ENCODE data around the gene ST6GALNAC5.

The ST6GALNAC5 gene

DNA sequence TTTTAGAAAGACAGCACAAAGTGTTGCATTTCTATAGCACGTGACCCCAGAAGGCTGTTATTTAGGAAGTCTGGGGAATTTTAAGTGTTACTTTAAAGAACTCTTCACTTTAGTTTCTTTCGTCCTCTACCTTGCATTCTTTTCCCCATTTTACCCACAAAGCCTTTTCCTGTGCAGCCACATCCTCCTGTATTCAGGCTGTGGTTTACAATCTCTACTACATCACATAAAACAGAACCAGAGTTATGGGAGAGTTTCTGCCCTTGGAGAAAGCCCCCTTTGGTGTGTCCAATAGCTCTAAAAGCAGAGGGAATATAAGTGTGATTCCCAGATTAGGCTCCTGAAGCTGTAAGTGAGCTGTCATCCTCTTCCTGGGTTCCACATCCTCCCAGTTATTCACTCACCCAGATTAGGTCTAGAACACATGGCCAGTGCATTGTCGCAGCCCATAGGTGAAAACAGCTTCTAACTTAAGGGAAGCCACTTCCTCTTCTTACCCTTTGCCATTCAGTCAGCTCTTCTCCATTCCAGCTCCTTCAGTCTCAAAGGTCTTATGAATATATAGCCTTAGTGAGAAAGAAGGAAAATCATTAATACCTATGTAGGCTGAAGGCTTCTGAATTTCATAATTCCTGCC lies 180.8 kb downstream of the ST6GALNAC5 start:
- DNase-seq (ENCODE audit: low read depth in 2 of 2), result no peak

DNA sequence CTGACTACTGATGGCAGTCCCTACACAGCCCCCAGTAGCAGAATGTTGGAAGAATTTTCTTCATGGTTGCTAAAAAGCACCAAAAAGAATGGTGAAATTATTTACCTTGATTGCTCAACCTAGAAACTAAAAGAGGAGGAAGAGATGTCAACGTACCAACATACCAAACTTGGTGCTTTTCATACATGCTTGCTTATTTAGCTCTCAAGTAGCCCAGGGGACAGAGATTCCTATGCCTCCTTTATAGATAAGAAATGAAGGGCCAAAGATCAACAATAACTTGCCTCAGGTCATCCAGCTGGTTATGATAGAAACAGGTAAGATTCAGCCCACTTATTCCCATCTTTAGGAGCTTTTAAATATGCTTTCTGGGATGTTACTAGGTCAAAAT lies 181.3 kb downstream of the ST6GALNAC5 start:
- DNase-seq (ENCODE audit: low read depth in 2 of 2), result no peak

DNA sequence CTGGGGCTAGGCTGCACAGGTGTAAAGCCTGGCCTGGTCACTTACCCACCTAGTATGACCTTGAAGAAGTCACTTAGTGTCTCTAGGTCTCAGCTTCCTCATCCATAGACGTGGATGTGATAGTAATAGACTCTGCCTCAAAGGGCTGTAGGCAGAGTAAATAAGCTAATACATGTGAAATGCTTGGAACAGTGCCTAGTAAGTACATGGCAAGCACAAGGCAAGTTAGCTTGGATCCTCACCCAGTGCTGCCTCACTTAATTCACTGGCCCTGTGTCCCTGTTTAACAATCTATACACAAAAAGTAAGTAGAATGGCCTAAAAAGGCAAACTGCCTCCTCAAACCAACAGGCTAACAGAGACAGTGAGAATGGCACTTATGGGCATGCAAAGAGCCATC lies 184.1 kb downstream of the ST6GALNAC5 start:
- no peak for DNase-seq (ENCODE audit: low read depth in 2 of 2)

DNA sequence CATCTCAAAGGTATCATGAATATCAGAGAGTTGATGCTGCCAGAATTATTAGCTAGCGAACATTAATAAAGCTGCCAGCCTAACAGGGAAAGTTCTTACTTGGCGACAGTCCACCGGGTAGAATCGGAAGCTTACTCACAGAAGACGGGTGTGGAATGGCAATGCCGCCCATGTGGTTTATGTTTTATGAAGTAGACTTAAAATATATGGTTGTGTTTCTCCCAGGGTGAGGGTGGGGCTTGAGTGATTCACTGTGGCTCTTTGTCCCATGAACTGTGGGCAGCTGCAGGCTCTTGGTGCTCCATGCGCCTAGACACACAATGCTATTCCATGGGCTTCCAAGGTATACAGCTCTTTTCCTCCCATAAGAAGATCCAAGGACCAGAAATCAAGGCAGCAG lies 189.2 kb downstream of the ST6GALNAC5 start:
- DNase-seq (ENCODE audit: low read depth in 2 of 2), result no peak

DNA sequence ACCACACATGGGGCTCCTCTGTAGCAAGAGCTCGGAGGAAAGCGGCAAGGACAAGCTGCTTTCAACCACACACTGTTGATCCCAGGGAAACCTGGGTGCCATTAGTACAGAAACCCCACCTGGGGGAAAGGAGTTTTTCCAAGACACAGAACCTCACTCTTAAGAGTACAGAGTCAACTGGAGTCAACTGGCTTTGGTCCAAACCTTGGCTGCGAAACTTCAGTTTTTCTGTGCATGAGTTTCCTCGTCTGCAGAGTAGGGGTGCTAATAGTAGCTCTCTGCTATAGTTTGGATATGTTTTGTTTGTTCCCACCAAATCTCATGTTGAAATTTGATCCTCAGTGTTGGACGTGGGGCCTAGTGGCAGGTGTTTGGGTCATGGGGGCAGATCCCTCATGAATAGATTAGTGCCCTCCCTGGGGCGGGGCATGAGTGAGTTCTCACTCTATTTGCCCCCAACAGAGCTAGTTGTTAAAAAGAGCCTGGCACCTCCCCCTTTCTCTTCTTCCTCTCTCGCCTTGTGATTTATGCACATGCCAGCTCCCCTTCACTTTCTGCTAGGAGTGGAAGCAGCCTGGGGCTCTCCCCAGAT lies 190.8 kb downstream of the ST6GALNAC5 start:
- DNase-seq (ENCODE audit: low read depth in 2 of 2), result no peak

DNA sequence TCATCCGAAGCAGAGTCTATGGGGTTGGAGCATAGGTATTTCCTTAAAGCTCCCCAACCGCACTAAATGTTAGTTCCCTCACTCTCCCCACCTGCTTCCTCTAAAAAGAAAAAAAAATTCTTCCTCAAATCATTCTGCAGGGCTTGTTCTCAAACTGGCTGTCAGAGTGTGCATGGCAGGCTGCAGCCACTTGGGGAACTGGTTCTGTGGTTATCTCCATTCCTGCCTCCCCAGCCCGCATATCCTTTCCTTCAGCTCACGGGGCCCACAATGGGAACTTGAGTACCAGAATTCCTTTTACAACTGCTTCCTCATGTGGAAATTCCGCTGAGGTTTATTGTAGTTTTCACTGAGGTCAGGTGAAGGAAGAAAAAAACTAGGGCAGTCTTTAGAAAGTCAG lies 192.7 kb downstream of the ST6GALNAC5 start:
- no peak for DNase-seq (ENCODE audit: low read depth in 2 of 2)

DNA sequence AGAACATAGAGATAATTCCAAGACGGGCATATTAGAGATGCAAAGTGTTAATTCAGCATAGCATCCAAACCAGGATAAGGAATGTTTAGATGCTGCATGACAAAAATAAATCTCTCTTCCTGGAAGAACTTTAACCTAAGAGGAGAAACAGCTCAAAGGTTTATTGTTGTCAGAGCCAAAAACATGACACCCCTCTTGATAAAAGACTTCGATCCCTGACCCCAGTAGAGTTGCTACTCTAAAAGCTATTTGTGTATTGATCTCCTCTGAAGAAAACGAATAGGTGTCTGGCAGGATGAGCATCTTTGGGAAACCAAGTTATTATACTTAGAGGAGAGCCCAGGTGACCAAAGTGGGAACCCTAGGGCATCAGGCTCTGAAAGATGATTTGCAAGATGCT lies 193.9 kb downstream of the ST6GALNAC5 start:
- DNase-seq (ENCODE audit: low read depth in 2 of 2), result no peak

DNA sequence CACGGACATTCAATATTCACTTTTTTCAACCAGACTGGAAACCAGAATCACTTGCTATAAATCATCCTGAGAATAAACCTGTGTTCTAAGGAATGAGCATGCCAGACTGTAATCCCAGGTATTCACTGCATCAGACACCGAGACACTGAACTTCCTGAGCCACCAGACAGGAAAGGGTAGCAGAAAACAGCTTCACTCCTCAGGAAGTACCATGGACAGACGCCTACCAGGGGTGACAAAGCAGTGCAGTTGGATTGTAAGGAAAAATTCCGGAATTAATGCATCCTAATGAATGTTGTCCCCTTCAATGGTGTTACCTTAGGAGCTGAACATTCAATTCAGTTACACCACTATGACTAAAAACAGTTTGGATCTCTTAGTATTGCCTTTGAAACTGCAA lies 195.8 kb downstream of the ST6GALNAC5 start:
- no peak for DNase-seq (ENCODE audit: low read depth in 2 of 2)

DNA sequence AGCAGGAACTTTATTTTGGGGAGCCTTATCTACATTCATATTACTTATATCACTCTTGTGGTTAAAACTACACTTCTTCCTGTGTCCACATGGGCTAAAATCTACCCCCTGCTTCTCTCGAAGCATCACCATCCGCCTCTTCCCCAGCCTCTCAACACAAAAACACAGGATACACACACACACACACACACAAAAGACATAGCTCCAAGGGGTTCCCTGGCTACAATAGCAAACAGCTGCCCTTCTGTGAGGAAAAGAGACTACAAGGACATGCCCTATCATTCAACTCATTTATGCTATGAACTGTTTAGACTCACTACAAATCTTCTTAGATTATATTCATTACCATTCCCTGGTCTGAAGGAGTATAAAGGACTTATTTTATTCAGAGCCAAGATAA lies 197.0 kb downstream of the ST6GALNAC5 start:
- no peak for DNase-seq (ENCODE audit: low read depth in 2 of 2)

DNA sequence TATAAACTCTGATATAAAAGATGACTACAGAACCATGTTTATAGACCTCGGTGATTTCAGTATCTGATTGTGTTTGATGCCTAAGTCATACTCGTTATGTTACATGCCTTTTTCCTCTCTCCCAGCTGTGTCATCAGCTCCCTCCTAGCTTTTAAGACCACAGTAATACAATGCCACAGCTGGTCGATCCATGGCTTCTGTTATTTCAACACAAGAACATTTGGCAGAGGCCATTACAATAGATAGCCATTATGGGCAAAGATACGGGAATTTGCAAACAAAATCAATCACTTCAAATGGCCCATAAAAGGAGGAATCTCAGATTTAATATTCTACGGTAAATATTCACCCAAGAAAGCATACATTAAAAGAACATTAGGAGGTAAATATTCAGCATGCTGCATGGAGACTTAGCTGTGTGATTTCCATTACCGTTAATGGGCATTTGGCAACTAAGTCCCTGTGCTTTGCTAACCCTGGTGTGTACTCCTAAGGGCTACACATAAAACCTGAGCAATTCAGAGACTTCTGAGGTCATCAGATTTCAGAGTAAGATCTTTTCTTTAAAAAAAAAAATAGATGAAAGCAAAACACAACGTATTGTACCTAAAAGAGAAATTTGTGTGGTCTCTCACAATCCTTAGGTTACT lies 198.5 kb downstream of the ST6GALNAC5 start:
- DNase-seq (ENCODE audit: low read depth in 2 of 2), result no peak

DNA sequence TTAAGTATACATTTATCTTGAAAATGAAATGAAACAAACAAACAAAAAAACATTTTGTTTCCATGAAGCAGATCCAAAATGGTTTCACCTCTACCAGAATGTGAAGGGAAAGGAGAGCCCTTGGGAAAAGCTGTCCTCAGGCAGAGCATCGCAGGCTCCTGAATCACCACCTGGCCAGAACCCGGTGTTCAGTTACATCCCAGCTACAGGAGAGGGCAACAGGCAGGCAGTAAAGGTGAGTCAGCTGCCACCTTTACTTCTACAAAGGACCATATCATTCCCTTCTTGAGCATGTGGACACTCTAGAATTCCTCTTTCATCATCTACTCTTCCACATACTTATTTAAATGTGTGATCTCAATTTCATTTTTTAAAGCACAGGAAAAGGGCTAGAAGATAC lies 200.7 kb downstream of the ST6GALNAC5 start:
- DNase-seq (ENCODE audit: low read depth in 2 of 2), result no peak

DNA sequence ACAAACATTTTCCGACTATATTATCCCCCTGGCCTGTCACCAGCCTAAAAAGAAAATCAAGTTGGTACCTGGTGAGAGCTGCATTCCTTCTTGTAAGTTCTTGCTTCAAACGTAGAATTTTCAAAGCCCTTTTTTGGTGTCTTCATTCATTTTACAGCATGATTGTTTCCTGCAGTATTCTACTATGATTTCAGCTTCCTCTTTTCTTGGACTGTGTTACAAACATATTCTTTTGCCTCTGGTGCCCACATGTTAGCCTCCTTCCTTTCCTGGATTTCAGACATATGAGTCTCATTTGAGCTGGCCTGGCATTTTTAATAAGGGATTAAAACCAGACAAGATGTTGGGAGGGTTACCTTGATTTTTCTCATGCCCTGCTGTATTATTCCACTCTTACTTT lies 209.5 kb downstream of the ST6GALNAC5 start:
- DNase-seq (ENCODE audit: low read depth in 2 of 2), result no peak

DNA sequence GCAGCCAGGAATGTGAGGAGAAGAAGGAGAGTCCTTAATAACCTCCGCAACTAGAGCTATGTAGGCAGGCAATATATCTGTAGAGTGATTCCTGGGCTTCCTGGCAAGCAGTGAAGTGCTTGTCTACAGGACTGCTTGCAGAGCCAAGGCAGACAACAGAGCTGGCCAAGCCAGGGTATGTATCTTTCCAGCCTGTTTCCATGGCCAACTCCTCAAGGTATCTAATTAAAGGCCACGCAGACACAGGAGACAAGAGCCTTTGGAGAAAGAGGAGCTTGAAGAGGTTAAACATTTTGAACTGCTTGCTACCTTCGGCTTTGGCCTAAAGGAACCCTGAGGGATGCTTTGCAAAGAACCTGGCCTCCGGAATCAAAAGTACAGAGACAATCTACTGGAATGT lies 214.6 kb downstream of the ST6GALNAC5 start:
- DNase-seq (ENCODE audit: low read depth in 2 of 2), result no peak

DNA sequence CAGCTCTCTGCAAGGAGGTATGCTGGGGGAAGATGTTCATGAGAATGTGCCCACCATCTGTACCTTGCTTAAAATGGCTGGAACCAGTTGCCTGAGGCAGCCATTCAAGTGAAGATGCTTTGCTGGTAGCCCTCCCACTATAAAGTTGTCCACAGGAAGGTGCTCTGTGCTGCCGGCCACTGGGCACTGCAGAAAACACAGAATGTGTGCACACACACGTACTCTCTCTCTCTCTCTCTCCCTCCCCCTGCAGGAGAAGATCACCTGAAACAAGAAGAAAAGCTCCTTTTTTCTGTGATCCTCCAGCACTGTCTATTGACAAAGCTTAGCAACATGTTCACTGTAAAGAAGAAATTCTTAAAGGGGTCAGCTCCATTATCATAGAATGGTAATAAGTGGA lies 217.2 kb downstream of the ST6GALNAC5 start:
- DNase-seq (ENCODE audit: low read depth in 2 of 2), result no peak

DNA sequence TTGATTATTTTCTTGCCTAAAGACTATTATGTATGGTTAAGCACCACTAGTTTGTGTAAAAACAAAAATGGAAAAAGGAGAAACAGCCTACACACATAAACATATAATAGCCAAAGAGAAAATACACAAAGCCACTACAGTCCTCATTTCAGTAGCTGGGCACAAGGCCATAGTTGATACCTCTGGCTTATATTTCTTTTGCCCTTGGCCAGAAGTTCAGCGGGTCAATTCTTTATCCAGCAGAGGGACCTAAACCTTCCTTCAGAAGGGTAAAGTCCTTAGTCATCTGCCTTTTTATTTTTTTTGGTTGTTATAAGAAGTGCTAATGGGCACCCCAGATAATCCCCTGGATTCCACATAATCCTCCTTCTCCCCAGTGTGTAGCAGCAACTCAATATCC lies 217.8 kb downstream of the ST6GALNAC5 start:
- DNase-seq (ENCODE audit: low read depth in 2 of 2), result no peak

DNA sequence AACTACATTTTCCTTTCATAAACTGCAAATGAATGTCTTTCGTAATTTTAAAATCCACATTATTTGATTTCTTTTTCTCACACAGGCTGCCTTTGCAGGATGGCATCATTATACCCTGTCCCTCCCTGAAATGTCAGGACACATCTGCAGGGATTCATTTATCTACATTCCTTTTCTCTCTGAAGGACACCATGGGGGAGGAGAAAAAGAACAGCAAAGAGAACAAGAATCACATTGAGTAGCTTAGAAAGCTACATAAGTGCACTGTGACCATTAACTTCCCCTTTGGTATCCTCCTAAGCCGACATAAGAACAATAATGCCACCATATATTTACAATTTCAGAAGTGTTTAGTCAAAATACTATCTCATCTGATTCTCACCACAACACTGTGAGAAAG lies 222.5 kb downstream of the ST6GALNAC5 start:
- no peak for DNase-seq (ENCODE audit: low read depth in 2 of 2)

DNA sequence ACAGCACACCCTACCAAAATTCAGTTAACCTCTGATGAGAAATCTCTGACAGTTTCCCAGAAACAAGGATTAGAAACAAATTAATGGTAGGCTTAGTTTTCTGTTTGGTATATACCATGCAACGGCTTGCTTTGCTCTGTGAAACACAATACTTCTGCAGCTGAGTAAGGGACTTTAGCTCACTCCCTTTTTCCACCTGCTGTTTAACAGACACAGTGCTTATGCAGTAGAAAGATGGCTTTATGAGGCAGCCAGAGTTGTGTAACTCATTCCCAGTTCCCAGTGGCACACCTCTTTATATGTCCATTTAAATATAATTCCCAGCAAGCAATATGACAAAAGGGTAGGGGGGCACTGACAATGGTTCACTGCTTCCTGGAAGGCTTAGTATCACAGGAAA lies 228.0 kb downstream of the ST6GALNAC5 start:
- no peak for DNase-seq (ENCODE audit: low read depth in 2 of 2)

DNA sequence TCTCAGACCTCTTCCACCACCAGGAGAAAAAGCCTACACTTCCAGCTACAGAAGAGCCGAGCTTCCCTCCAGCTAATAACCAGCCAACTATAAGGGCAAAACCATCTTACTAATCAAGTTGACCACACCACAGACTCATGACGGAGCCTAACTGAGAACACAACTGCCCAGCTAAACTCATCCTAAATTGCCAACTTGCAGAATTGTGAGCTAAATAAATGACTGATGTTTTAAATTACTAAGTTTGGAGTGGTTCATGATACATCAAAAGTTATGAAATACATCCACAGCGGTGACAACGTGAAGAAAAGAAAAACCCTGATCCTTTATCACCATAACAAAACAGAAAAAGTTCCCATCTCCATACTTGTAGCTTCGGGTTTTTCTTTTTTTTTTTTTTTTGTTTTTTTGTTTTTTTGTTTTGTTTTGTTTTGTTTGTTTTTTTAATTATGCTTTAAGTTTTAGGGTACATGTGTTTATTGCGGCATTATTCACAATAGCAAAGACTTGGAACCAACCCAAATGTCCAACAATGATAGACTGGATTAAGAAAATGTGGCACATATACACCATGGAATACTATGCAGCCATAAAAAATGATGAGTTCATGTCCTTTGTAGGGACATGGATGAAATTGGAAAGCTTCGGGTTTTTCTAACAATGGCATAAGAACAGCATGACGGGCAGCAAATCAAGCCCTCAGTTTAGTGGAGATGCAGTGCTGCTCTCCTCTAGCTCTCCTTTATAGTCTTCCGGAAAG lies 229.4 kb downstream of the ST6GALNAC5 start:
- no peak for DNase-seq (ENCODE audit: low read depth in 2 of 2)

DNA sequence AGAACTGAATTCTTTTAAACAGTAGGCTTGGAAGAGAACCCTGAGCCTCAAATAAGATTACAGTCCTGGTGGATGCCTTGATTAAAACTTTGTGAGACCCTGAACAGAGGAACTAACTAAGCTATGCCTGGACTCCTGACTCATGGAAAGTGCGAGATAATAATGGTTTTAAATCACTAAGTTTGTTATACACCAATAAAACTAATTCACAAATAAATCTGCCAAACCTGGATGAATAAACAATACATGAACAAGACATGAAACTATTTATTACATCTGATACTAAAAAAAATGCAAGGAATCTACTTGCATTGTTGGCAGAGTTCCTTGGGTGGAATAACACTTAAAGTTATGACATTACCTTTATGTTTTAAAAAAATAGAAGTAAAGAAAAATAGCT lies 233.6 kb downstream of the ST6GALNAC5 start:
- no peak for DNase-seq (ENCODE audit: low read depth in 2 of 2)

DNA sequence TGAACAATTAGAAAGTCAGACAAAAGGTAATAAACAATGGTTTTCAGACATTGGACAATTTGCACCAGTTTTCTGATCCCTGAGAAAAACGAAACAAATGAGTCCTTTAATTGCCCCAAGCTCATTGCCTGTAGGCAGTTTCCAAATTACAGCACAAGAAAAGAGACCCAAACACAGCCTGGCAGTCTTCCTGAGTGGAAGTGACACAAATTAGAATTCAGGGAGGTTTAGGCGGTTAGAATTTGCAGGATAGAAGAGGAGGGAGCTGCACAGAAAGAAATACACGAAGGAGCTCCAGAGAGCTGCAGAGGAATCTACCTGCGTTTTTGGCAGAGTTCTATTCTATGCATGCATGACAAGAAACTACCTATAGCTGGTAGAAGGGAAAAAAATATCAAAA lies 236.2 kb downstream of the ST6GALNAC5 start:
- no peak for DNase-seq (ENCODE audit: low read depth in 2 of 2)

DNA sequence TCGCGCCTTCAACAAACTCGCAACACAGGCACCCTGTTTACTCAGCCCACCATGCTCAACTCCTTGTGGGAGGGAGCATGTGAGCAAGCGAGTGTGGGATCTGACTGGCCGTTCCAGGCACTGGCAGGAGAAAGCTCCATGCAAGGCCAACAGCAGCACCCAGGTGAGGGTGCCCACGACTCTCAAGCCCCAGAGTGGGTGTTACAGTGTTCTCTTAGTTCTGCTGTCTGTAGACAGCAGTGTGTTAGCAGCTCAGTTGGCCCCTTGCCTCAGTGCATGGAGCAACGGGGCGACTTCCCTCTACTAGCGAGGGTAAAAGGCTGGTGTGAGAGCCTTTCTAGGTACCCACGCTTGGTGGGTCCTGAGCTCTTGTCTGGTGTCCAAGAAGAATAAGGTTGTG lies 237.4 kb downstream of the ST6GALNAC5 start:
- no peak for DNase-seq (ENCODE audit: low read depth in 2 of 2)

All from stimulated activated CD4-positive, alpha-beta T cell treated with anti-CD3 and anti-CD28 coated beads, Interleukin-1b, Interleukin-23, amount 100 ng/mL, for 1 hour (primary cell).